ENCODE results near the gene ZDHHC17.

DNA sequence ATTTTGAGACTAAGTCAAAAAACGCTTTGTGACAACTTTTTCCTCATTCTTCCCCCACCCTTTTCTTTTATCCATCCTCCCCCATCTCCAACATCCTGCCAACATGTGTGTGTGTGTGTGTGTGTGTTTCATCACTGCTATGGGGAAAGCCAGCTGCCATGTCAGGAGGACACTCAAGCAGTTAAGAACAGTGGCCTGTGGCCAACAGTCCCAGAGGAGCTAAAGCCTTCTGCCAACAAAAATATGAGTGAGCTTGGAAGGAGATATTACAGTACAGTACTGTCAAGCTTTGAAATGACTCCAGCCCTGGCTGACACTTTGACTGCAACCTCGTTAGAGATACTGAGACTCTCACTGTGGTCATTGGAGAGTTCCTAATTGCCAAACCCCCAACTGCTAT is 119.9 kb downstream of the ZDHHC17 start:
- no peak for TF ChIP-seq CTCF (IDR thresholded peaks at IDR 0.05)
- TF ChIP-seq POLR2AphosphoS5 (IDR thresholded peaks at IDR 0.05; ENCODE audit: low read depth, low read length): no peak
- TF ChIP-seq TCF7L2 (IDR thresholded peaks at IDR 0.05; ENCODE audit: low read depth, low read length): no peak

Data from Panc1 (cell line).